Hematopoietic multipotent progenitor cell (in vitro differentiated cells): ENCODE data around the gene LAYN. TPM values are rescaled to one million over a fixed set of nuclear protein-coding genes. Genes with fewer than 3 reads are reported as not detected.

ENCODE experiments used
- DNase-seq, 3 donors: peaks; one replicate each; pipeline ENCODE4 v3.0.0-alpha.2; 2011 to 2015; ENCODE audit warnings: low read depth in 2 of 3, low spot score in 2 of 3
- total RNA-seq: library from RNA; depleted of rRNA; stranded (reverse); fragments of >200 nt; gene quantifications from one replicate; pipeline ENCODE4 v1.2.3, GENCODE V29; 2012

Gene LAYN
- total RNA-seq, 1 donor, result 0.27 TPM

DNA sequence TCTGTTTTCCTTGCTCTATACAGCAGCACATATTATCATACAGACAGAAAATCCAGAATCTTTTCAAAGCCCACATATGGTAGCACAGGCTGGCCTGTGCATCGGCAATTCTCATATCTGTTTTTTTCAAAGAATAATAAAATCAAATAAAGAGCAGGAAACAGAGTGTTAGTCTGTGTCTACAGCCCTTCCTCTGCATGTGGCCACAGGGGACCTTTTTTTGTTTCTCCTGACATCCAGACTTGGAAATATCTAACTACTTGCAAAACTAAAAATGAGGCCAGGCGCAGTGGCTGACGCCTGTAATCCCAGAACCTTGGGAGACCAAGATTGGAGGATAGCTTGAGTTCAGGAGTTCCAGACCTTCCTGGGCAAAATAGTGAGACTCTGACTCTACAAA, 20.3 kb downstream of the LAYN start:
- DNase-seq, result no peak

DNA sequence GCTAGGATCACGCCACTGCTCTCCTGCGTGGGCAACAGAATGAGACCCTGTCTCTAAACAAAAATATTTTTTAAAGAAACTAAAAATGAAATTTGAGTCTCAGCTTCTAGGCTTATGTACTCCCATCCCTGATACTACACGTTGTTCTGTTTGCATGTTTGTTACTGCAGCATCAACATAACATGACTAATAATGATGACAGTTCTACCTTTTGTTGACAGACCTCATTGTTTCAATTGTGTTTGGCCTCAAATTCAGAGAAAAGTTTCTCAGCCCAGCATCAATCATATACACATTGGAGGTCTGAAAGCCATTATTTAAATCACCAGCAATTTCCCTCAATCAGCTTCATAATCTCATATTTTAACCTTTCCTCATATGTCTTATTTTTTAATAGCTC, 20.8 kb downstream of the LAYN start:
- no peak for DNase-seq

DNA sequence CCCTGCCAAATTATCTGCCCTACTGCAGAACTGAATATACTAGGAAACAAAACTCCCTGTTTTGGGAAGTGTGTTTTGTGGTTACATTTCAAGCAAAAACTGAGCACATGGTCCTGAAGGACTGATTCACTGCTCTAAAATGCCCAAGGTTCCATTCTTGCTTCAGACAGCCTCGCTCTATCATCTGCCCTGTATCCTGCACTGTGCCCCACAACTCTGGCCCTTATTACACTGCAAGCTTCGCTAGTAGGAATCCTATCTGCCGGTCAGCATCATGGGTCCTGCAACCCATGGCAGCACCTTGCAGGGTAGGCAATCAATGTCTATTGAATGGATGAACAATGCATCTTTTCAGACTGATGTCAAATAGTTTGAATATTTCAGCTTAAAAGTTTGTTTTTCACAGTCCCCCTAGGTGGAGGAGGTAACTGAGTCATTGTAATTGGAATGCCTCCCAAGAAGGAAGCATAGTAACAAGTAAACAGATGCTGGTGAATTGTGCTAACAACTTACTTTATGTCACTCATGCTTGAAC, 21.3 kb downstream of the LAYN start:
- no peak for DNase-seq

DNA sequence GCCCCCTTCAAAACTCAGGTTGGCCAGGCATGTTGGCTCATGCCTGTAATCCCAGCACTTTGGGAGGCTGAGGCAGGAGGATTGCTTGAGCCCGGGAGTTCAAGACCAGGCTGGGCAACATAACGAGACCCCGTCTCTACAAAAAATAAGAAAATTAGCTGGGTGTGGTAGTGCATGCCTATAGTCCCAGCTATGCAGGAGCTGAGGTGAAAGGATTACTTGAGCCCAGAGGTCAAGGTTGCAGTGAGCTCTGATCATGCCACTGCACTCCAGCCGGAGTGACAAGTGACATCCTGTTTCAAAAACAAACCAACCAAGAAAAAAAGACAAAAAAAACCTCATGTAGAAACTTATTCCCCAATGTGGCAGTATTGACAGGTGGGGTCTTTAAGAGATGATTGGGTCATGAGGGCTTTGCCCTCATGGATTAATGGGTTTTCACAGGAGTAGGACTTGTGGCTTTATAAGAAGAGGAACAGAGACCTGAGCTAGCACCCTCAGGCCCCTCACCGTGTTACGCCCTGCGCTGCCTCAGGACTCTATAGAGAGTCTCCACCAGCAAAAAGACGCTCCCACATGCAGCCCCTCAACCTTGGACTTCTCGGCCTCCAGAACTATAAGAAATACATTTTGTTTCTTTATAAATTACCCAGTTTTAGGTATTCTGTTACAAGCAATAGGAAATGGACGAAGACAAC, 22.3 kb downstream of the LAYN start:
- no peak for DNase-seq

DNA sequence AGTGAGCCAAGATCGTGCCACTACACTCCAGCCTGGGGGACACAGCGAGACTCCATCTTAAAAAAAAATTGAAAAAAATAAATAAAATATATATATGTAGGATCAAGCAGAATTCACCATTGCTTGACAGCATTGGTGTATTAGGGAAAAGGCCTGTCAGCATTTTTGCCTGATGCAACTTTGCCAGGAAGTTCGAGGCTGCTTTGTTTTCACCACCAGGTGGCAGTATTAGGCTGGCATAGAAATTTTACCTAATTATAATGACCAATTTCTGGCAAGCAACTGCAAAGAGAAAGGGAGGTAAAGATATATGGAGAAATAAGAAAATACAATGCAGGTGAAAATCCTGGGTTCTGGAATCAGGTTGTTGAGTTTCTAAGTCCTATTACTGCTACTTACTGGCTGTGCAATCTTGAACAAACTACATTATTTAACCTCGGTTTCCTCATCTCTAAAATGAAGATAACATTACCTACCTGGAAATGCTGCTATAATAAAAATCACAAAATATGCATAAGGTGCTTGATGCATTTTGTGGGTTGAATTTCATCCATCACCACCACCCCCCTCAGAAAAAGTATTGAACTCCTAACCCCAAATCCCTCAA, 24.7 kb downstream of the LAYN start:
- DNase-seq, result peak; percentile 40 to 77 (median 59)

DNA sequence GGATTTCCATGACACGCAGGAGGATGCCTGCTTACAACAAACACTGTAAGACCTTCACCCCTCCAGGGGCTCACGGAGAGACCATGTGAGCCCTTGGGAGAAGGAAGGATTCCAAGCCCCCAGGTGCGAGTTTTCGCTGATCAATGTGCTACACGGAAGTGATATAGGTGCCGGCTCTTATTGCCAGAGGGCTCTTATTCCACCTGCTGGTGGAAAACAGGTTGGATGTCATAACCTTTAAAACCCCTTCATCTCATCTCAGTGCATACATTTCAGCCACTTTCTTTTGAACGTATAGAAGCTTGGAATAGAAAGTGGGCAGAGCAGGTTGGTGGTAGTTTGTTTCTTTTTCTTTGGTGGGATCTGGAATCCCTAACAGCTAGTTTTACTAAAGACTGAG, 25.8 kb downstream of the LAYN start:
- no peak for DNase-seq

DNA sequence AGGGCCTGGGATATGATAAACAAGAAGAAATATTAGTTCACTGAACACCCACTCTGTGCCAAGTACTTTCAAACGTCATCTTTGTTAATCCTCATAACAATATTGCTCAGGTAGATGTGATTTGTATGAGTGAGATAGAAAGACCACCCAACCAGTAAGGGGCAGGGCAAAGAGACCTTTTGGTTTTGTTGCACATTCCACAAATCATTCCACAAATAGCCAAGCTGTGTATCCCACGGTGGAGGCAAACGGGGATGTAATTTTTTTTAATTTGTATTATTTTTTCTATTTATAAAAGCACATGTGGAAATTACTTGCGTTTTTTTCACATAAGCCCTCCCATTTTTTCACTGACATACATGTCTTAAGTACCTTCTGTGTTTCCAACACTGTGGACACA, 29.0 kb downstream of the LAYN start:
- no peak for DNase-seq

DNA sequence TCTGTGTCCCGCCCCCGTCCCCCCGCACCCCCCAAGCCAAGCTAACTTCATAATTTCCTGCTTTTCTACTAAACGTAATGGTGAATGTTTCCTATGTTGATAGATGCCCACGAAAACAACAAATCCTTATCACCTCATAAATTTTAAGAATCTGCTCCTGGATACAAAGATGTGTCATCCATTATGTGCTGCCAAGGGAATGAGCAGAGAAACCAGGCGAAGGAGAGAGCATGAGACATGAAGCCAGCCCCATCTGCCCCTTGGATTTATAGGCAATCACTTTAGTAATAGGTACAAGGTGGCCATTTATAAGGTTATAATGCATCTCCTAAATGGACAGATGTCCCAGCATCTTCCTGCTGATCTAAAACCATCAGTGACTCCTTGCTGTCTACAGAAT, 30.3 kb downstream of the LAYN start:
- no peak for DNase-seq

DNA sequence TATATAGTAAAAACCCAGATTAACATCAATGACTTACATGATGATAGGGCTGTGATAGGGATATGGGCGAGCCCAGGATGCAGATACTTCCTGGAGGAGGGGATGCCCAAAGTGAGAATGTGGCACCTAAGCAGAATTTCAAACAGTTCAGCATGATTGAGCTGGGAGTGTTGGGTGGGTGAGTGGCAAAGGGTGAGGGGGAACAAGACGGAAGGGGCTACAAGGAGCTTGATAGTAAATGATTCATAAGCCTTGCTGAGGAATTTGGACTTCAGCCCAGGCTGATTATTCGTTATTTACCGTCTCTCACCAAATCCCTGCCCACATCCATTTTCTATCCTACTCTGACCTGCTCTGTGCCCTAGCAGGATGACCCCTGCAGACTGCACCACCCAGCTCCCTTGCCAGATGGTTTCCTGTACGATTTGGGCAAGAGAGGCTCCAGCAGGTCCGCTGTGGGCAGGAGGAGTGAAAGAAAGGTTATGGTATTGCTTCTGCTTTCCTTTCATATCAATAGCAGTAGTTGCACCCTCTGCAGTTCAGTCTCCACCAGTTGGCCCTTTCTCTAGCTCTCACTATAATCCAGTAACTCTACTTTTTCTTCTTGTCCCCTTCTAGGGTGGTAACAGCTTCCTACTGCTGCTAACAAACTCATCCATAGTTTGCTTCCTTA, 31.4 kb downstream of the LAYN start:
- DNase-seq, result peak in 1 of 3 donors; percentile 26

DNA sequence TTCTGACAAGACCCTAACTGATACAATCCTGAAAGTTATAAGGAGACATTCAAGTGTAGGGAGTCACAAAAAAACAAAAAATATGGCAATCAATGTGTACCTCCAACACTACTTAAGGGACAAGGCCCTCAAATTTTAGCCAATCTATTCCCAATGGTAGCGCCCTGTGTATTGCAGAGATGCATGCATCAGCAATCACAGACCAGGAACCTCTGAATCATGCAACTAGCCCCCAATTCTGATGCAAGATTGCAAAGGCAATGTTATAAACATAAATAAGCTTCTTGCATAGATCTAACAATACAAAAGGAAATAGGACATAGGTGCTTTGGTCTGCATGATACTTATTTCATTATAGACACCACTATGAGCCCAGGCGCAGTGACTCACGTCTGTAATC, 32.1 kb downstream of the LAYN start:
- no peak for DNase-seq

DNA sequence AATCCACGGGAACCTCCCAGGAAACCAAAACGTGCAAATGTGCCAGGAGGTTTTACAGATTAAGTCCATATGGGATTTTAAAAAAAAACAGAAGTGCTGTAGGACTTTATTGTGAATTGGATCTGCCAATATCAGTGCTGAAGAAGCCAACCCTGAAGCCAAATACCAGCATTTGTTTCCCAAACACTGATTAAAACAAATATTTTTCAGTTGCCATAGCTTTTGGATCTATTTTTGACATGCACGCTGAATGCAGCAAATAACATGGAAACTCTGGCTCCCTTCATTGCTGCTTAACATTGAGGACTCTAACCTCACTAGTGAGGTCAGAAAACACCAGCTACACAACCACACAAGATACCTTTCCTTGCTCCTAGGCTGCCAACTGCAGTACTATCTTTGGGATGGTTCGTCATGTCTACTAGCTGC, 33.3 kb downstream of the LAYN start:
- no peak for DNase-seq

DNA sequence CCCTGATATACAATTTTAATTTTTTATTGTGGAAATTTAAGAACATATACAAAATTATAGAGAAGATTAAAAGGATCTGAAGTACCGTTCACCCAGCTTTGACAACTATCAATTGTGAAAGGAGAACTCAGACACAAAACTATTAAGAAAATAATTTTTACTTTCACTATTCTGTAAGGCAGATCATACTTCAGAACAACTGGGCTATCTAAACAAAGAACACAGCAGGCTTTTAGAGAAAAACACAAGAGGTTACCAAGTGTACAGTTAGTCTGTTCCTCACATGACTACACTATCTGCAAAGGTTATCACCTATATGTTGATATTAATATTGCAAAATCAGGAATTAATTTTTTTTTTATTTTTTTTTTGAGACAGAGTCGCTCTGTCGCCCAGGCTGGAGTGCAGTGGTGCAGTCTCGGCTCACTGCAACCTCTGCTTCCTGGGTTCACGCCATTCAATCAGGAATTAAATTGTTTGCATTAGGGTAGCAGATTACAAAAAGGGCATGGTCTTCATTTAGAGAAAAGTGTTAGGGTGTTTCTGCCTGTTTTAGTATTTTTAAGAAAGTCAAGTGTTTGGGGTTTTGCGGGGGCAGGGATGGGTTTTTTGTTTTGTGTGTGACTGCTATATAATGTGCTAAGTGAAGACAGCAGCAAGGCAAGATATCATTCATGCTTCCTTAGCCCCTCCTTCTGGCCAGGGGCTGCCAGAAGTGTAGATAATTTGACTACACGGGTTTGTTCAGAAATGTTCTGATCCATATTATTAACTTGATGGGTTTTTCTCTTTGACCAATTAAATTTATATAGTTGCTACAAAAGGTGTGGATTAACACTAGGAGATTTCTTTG, 34.1 kb downstream of the LAYN start:
- DNase-seq, result no peak

DNA sequence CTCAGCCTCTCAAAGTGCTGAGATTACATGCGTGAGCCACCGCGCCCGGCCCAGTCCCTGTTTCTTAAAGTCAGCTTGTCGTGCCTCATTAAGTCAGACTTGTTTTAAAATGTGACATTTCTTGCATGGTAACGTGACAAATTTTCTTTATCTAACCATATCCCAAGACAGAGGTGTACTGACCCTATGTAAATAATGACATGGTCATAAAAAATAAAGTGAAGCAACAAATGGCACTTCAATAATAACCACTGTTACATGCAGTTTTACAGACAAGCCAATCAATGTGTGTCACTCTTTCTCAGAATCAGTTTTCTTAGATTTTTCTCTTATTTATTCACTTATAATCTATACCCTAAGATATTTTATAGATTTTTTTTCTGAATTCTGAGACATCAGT, 35.2 kb downstream of the LAYN start:
- DNase-seq, result no peak

DNA sequence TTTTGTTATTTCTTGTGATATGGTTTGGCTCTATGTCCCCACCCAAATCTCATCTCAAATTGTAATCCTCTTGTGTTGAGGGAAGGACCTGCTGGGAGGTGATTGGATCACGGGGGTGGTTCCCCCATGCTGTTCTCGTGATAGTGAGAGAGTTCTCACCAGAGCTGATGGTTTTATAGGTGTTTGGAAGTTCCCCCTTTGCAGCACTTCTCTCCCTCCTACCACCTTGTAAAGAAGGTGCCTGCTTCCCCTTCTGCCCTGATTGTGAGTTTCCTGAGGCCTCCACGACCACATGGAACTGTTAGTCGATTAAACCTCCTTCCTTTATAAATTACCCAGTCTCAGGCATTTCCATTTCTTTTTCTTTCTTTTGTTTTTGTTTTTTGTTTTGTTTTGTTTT, 37.3 kb downstream of the LAYN start:
- DNase-seq, result peak in 1 of 3 donors; percentile 76

DNA sequence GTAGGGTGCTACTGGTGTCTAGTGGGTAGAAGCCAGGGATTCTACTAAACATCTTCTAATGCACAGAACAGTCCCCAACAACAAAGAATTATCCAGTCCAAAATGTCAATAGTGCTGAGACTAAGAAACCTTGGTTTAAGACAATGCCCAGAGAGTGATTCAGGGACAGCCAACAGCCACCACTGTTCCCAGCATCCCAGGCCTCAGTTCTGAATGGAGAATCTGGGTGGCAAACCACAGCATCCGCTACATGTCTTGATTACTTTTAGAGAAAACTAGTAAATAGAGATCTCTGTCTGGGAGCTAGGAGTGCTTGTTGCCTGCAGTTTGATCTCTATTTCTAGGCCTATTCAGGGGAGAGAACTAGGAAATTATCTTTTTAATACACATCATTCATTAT, 40.8 kb downstream of the LAYN start:
- DNase-seq, result no peak

DNA sequence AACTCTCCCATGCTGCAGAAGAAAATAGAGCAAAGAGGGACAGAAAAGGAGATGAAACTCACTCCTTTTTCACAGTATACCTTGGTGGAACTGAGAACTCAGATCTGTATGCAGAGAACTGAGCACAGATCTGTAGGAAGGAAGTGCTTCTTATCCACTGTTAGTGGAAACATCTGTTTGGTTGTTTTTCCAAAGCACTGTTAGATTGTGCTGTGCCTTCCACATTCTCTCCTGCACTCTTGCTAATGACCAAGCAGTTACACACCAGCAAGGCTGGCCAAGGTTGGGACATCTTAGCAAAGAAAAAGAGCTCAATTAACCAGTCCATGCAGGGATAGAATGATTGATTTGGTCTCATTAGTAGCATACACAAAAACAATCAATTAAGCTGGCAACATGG, 41.6 kb downstream of the LAYN start:
- DNase-seq, result peak in 1 of 3 donors; percentile 74

DNA sequence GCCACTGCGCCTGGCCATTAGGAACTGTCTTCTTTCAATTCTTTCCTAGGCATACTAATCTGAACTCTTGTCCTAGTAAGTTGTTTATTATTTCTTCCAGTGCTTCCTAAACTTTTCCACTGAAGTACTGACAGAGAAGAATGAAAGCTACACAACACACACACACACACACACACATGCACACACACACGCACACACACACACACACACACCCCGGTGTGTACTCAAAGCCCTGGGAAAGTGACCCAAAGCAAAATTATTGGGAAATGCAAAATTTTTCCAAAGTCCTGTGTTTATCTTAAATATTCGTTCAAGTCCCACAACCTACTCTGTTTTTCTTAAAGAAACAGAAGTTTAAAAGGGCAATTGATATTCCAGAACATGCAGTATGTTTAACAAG, 42.4 kb downstream of the LAYN start:
- DNase-seq, result no peak

DNA sequence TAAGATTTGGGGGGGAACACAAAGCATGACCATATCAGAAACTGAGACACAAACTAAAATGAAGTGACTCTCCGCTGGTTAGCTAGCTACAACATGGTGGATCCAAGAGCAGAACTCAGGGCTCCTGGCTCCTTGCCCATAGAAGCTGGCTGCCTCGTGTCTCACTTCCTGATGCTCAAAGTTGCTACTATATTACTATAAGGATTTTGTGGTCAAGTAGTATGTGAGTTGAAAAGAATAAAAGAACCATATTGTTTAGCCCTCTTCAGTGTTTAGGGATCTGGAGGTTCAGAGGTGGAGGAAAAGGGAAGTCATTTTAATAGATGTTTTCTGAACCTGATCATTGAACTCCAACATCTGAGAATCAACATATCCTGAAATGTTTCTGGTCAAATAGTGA, 44.9 kb downstream of the LAYN start:
- peak in 1 of 3 donors; percentile 69 for DNase-seq

DNA sequence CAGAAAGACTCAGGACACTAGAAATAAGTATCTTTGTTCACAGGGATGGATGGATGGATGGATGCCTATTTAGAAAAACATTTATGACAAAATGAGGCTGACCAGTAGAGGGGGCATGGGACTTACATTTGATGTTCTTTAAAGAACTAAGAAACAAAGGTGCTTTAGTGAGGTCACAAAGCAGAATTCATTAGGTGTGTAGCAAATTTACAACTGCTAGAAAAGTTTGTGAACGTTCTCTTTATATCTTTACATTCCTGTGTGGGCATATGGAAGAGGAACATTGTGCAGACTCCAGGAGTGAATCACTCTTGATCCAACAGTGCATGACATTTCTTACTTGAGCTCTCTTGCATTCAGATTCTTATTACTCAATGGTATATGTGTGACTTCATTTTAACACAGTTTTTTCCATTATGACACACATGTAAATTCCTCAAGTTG, 45.9 kb downstream of the LAYN start:
- peak; percentile 30 to 73 (median 48) for DNase-seq

DNA sequence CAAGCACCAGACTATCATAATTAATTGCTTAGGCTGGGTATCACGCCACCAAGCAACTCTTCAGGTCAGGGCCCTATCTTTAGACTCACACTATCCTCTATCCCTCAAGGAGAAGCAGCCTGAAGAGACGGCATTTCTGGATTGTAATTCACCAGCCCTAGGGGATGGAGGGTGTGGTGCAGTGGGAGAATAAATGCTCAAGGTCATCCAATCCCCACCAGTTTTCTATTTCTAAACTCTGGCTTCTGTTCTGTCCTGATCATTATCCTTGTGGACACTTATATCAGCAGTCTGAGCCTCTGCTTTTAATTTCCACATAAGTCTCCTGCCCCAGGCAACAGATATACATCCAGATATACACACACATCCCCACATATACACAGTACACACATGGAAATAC, 48.6 kb downstream of the LAYN start:
- no peak for DNase-seq
